Activated T-cell treated with anti-CD3 and anti-CD28 coated beads for 1 hour (primary cell): ENCODE measurements around the gene CCDC201.

ENCODE experiments used
- DNase-seq: peaks from one replicate; pipeline ENCODE4 v3.0.0-alpha.2; 2020; ENCODE audit warnings: low read depth

CCDC201 gene

GRCh38 chr7:45893374-45893995 is 20.6 kb upstream of the CCDC201 start:
- no peak for DNase-seq

GRCh38 chr7:45892407-45893035 is 19.6 kb upstream of the CCDC201 start:
- DNase-seq: no peak

GRCh38 chr7:45891462-45892402 is 18.9 kb upstream of the CCDC201 start:
- no peak for DNase-seq

GRCh38 chr7:45890902-45891461 is 18.1 kb upstream of the CCDC201 start:
- no peak for DNase-seq

GRCh38 chr7:45890125-45890901 is 17.4 kb upstream of the CCDC201 start:
- DNase-seq: no peak

- DNase-seq: no peak
These were observed 16.6 kb upstream of the CCDC201 start for GRCh38 chr7:45889367-45890067.

- DNase-seq: no peak
These were observed 16.1 kb upstream of the CCDC201 start for GRCh38 chr7:45888993-45889366.

- DNase-seq: no peak
These were observed 15.5 kb upstream of the CCDC201 start, which contains the start of gene IGFBP1 for GRCh38 chr7:45888185-45888992. TSS of gene IGFBP1 (plus strand) at chr7:45888488. CDS start at chr7:45888653, 165 bp downstream.

GRCh38 chr7:45886931-45887667 is 14.2 kb upstream of the CCDC201 start:
- DNase-seq: no peak

- no peak for DNase-seq
These were observed 12.5 kb upstream of the CCDC201 start for GRCh38 chr7:45885264-45885882.

GRCh38 chr7:45884136-45884535 is 11.3 kb upstream of the CCDC201 start:
- DNase-seq: no peak

GRCh38 chr7:45882465-45882810 is 9.6 kb upstream of the CCDC201 start:
- no peak for DNase-seq

GRCh38 chr7:45881759-45882464 is 9.0 kb upstream of the CCDC201 start:
- no peak for DNase-seq

- no peak for DNase-seq
These were observed 8.4 kb upstream of the CCDC201 start for GRCh38 chr7:45881280-45881758.

- no peak for DNase-seq
These were observed 7.6 kb upstream of the CCDC201 start for GRCh38 chr7:45880433-45880860.

- DNase-seq: no peak
These were observed 5.7 kb upstream of the CCDC201 start for GRCh38 chr7:45878457-45879144.

- DNase-seq: no peak
These were observed 3.6 kb upstream of the CCDC201 start for GRCh38 chr7:45876519-45876918.
